ENCODE measurements around the gene TPRG1.

Gene TPRG1

DNA sequence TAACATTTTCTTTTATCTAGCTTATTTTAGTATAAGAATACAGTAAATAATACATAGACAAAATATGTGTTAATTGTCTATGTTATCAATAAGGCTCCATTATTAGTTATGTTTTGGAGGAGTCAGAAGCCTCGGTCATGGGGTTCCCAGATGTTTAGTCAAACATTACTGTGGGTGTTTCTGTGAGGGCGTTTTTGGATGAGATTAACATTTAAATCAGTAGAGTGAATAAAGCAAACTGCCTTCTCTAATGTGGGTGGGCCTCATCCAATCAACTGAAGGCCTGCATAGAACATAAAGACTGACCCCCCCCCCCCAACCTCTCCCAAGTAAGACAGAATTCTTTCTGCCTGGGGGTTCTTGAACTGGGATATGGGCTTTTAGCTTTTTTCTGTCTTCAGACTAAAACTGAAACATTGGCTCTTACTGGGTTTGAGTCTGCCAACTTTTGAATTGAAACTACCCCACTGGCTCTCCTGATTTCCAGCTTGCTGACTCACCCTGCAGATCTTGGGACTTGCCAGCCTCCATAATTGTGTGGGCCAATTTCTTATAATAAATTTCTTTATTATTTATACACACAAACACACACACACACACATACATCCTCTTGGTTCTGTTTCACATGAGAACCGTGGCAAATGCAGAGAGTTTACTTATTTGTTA lies 192.0 kb downstream of the TPRG1 start:
- no peak for DNase-seq

DNA sequence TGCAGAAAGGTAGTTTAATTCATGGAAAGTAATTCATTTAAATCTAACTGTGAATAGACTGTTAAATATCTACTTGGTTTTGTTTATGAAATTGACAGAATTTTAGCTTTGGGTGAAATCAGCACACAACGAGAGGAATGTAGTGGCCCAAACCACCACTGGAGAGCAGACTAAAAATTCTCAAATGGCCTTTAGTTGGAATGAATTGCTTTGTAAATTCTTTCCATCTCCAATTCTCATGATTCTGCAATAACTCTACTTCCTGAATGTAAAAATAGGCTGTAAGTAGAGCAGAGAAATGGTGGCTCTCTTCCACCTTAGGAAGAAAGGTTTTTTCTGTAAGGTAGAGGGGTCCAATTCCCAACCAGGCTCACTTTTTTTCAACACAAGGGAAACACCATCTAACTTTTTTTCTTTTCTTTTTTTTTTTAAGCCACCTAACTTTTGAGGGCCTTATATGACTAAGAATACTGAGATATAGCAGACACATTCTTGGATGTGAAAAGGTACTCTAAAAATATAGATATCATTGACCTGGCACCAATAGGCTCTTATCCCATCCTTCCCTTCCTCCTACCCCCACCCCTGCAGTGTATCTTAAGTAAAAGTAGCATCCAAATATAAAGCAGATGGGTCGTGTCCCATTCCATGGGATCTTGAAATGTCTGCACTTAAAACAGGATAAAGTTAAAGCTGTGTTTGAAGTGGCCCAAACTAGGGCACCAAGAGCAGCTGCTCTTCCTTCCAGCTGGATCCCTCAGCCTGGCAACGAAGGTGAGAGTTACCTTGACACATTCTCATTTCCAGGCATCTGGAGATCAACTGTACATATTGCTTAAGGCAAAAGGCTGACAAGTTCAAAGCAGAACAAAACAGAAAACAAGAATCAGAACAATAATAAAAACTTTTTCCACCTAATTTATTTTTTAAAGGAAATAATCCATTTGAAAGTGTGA lies 194.1 kb downstream of the TPRG1 start:
- DNase-seq, result no peak

DNA sequence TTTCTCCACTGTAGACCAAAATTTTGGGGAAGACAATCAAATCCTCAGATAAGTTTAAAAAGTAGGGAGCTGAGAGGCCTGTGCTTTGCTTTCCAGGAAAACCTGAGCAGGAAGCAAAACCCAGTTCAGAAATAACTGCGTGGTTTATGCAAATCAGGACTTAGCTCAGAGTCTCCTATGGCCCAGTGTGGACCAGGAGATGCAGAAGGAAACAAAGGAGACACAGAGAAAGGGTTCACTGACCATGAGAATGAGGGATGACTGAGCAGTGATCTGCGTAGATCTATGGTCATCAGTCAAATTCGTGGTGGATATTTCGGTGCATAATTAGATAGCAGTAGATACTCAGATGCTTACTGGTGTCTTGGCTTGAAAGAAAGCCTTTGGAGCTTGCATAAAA lies 196.6 kb downstream of the TPRG1 start:
- no peak for DNase-seq

DNA sequence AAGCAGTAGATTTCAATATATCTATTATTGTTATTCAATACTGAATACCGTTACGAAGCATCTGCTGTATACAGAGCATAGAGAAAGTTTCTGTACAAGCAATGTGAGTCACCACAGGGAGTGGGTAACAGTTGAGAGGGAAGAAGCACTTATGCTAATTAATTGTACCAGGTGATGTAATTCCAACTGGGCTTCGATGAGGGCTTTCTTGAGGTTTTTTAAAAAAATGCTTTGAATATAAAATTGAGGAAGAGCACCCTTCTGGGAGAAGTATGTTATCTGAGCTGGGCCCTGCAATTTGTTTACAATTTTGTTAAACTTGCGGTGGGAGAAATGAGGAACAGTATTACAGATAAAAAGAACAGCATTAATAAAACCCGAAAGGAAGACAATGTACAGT lies 197.9 kb downstream of the TPRG1 start:
- DNase-seq, result no peak

DNA sequence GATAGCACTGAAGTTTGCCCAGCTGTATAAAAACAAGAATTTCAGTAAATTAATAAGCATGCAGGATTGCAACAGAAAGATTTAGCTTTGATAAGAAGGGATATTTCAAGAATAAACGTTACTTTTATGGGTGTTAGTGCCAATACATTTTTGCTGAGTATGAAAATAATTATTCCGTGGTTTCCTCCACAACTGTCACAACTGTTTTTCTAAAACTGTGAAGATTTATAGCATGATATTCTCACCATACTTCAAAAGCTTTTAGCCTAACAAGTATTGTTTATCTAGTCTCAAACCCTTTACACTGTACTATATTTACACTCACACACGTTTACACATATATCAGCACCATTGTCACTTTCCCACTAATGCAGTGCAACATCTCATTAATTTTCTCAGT lies 200.5 kb downstream of the TPRG1 start:
- no peak for DNase-seq
